HepG2 (cell line): ENCODE measurements around the gene WDHD1. TPM values are rescaled to one million over a fixed set of nuclear protein-coding genes. Genes with fewer than 3 reads are reported as not detected.

Experiments
- CREB3 ChIP-seq: sonication (generic); formaldehyde crosslinking; IDR thresholded peaks from 2 replicates; pipeline ENCODE4 v1.5.0; 2020; ENCODE audit warnings: missing genetic modification reagents
- DNMT1 ChIP-seq: sonication (generic); formaldehyde crosslinking; IDR thresholded peaks from 2 replicates; pipeline ENCODE4 v1.5.1; 2020; ENCODE audit warnings: mild to moderate bottlenecking, missing genetic modification reagents
- ELF1 ChIP-seq: sonication (generic); formaldehyde crosslinking; IDR thresholded peaks from 2 replicates; pipeline ENCODE4 v1.4.0; 2020; ENCODE audit warnings: missing genetic modification reagents
- FIP1L1 ChIP-seq: fragments of 200-400 bp; formaldehyde crosslinking; IDR thresholded peaks from 2 replicates; pipeline ENCODE4 v1.6.1; 2018; ENCODE audit warnings: low read depth, mild to moderate bottlenecking, low read length, moderate library complexity, borderline replicate concordance; ENCODE audit not compliant: insufficient read depth
- GLMP ChIP-seq: sonication (generic); formaldehyde crosslinking; IDR thresholded peaks from 2 replicates; pipeline ENCODE4 v1.9.0; 2021; ENCODE audit warnings: missing genetic modification reagents, mild to moderate bottlenecking, borderline replicate concordance
- HMG20A ChIP-seq: IDR thresholded peaks from 2 replicates; pipeline ENCODE4 v1.6.1; 2016; ENCODE audit warnings: borderline replicate concordance
- MIER2 ChIP-seq: IDR thresholded peaks from 2 replicates; pipeline ENCODE4 v1.6.1; 2016; ENCODE audit warnings: missing biosample characterization, missing genetic modification reagents
- MIER3 ChIP-seq: IDR thresholded peaks from 2 replicates; pipeline ENCODE4 v1.6.1; 2016; ENCODE audit warnings: missing compliant biosample characterization, borderline replicate concordance
- MLLT10 ChIP-seq: sonication (generic); formaldehyde crosslinking; IDR thresholded peaks from 2 replicates; pipeline ENCODE4 v1.4.0; 2020; ENCODE audit warnings: missing genetic modification reagents
- RFX5 ChIP-seq: IDR thresholded peaks from 2 replicates; pipeline ENCODE4 v1.6.1; 2011; ENCODE audit warnings: low read depth, low read length, improper control_type of control experiment
- THAP9 ChIP-seq: sonication (generic); formaldehyde crosslinking; IDR thresholded peaks from 2 replicates; pipeline ENCODE4; 2020; ENCODE audit warnings: missing genetic modification reagents, mild to moderate bottlenecking, borderline replicate concordance
- TIGD3 ChIP-seq: sonication (generic); formaldehyde crosslinking; IDR thresholded peaks from 2 replicates; pipeline ENCODE4 v1.5.1; 2020; ENCODE audit warnings: mild to moderate bottlenecking, missing genetic modification reagents, borderline replicate concordance
- ZMAT3 ChIP-seq: sonication (generic); formaldehyde crosslinking; conservative IDR thresholded peaks from 2 replicates; pipeline ENCODE4 v1.7.0; 2021; ENCODE audit warnings: missing genetic modification reagents
- ZNF143 ChIP-seq: sonication (generic); formaldehyde crosslinking; IDR thresholded peaks from 2 replicates; pipeline ENCODE4 v1.4.0; 2020; ENCODE audit warnings: missing genetic modification reagents
- ZNF264 ChIP-seq: sonication (generic); formaldehyde crosslinking; IDR thresholded peaks from 2 replicates; pipeline ENCODE4 v1.4.0; 2020; ENCODE audit warnings: missing genetic modification reagents
- ZNF44 ChIP-seq: sonication (generic); formaldehyde crosslinking; IDR thresholded peaks from 2 replicates; pipeline ENCODE4 v1.5.1; 2020; ENCODE audit warnings: mild to moderate bottlenecking, missing genetic modification reagents
- ZNF512 ChIP-seq: sonication (generic); formaldehyde crosslinking; IDR thresholded peaks from 2 replicates; pipeline ENCODE4 v1.4.0; 2020; ENCODE audit warnings: mild to moderate bottlenecking, missing genetic modification reagents
- ZNF704 ChIP-seq: sonication (generic); formaldehyde crosslinking; IDR thresholded peaks from 2 replicates; pipeline ENCODE4 v1.8.1; 2023; ENCODE audit warnings: mild to moderate bottlenecking, inconsistent platforms, moderate library complexity, missing genetic modification reagents, borderline replicate concordance
- ZNF761 ChIP-seq: sonication (generic); formaldehyde crosslinking; conservative IDR thresholded peaks from 2 replicates; pipeline ENCODE4 v1.4.0; 2020; ENCODE audit warnings: mild to moderate bottlenecking, missing genetic modification reagents
- ZNF772 ChIP-seq: sonication (generic); formaldehyde crosslinking; IDR thresholded peaks from 2 replicates; pipeline ENCODE4 v1.5.0; 2020; ENCODE audit warnings: mild to moderate bottlenecking, missing genetic modification reagents
- polyA plus RNA-seq, 8 experiments: library from polyadenylated mRNA; depleted of rRNA in 3 of 8; stranded (reverse) in 7 of 8; unstranded in 1 of 8; fragments of >200 nt; fragmentation: Illumina TruSeq in 4 of 8; extraction: Trizol in 4 of 8; gene quantifications; 2 replicates each; pipeline versions ENCODE4 v1.2.1 to v1.2.3, GENCODE V29; 2011 to 2016; ENCODE audit warnings: low read depth in 4 of 8, missing spikeins in 1 of 8, mixed read lengths in 1 of 8; ENCODE audit not compliant: insufficient read depth in 1 of 8
- total RNA-seq, 5 experiments: library from RNA; depleted of rRNA; stranded (reverse); fragments of >200 nt; fragmentation: Illumina TruSeq; extraction: Trizol; gene quantifications; 2 replicates each; pipeline ENCODE4 v1.2.3, GENCODE V29; 2016; ENCODE audit warnings: low read depth in 1 of 5

WDHD1 gene
- total and polyA plus RNA-seq, 2 of the 13 experiments (the other 11 are each of a cell fraction or from before 2014, with no cell fraction given): 5.5 to 27.5 TPM

GRCh38 chr14:55026793-55027561 lies at the start of gene WDHD1, which contains the start of gene SOCS4 (continued):
- no peak for TF ChIP-seq GLMP
- TF ChIP-seq FIP1L1: no peak
- TF ChIP-seq MLLT10 (CRISPR knock-in tag): no peak
- 0 out of 2 replicates have a peak, but pooled peaks have one; percentile 57 for TF ChIP-seq ZNF761
- TF ChIP-seq ZNF512 (CRISPR knock-in tag): peak; percentile 43; the same call in 1 of the 2 replicates
- peak; percentile 84; the same call in 1 of the 2 replicates for TF ChIP-seq MIER3 (CRISPR knock-in tag)
- TF ChIP-seq RFX5: peak; percentile 51; the same call in 1 of the 2 replicates
- no peak for TF ChIP-seq TIGD3 (CRISPR knock-in tag)
- TF ChIP-seq ZNF264 (CRISPR knock-in tag): no peak
- peak; percentile 60; the same call in 1 of the 2 replicates for TF ChIP-seq MIER2 (CRISPR knock-in tag)
- no peak for TF ChIP-seq CREB3
- TF ChIP-seq DNMT1 (CRISPR knock-in tag): no peak; the same call in 1 of the 2 replicates
- TF ChIP-seq HMG20A (CRISPR knock-in tag): no peak; the same call in 1 of the 2 replicates
- peak; percentile 43; the same call in 1 of the 2 replicates for TF ChIP-seq ZNF772 (CRISPR knock-in tag)
- peak; percentile 99 for TF ChIP-seq ELF1
- no peak for TF ChIP-seq ZNF44
- TF ChIP-seq THAP9: peak; percentile 88; the same call in 1 of the 2 replicates
- peak; percentile 81; the same call in 1 of the 2 replicates for TF ChIP-seq ZMAT3 (CRISPR knock-in tag)
- TF ChIP-seq ZNF143: no peak
- peak; percentile 93 for TF ChIP-seq ZNF704
